Kasumi-1 (cell line): ENCODE results near the gene MUC5AC.
"Not testable (repeated sequence)": the region's sequence is repeated elsewhere in the genome, so short reads cannot be mapped to it uniquely, and the experiment has no call there.

ENCODE experiments used
- DNase-seq, 2 experiments: peaks; one replicate each; lab custom pipeline; 2025; lab: John Stamatoyannopoulos, UW

MUC5AC gene

GRCh38 chr11:1148752-1149180, 9.0 kb upstream of the MUC5AC start:
- DNase-seq, result no peak

GRCh38 chr11:1149545-1149944, 8.2 kb upstream of the MUC5AC start:
- no peak for DNase-seq

- no peak for DNase-seq
Measured at GRCh38 chr11:1150116-1150515, 7.6 kb upstream of the MUC5AC start.

GRCh38 chr11:1150769-1151365, 6.9 kb upstream of the MUC5AC start:
- DNase-seq, result peak; percentile 50 to 56

- DNase-seq, result peak in 1 of 2 experiments; percentile 6
Measured at GRCh38 chr11:1151366-1152315, 6.1 kb upstream of the MUC5AC start.

- no peak for DNase-seq
Measured at GRCh38 chr11:1152316-1153104, 5.2 kb upstream of the MUC5AC start.

- DNase-seq, result no peak
Measured at GRCh38 chr11:1153105-1153950, 4.4 kb upstream of the MUC5AC start.

GRCh38 chr11:1153951-1154493, 3.7 kb upstream of the MUC5AC start:
- no peak for DNase-seq

- not testable (repeated sequence) for DNase-seq
Measured at GRCh38 chr11:1154656-1155055, 3.1 kb upstream of the MUC5AC start.

- DNase-seq, result no peak
Measured at GRCh38 chr11:1155274-1155693, 2.5 kb upstream of the MUC5AC start.

- no peak for DNase-seq
Measured at GRCh38 chr11:1156506-1157340, 1.0 kb upstream of the MUC5AC start.

- DNase-seq, result no peak
Measured at GRCh38 chr11:1157341-1157644, 460 bp upstream of the MUC5AC start.

- no peak for DNase-seq
Measured at GRCh38 chr11:1158681-1159487, 1.1 kb downstream of the MUC5AC start.

- DNase-seq, result not testable (repeated sequence)
Measured at GRCh38 chr11:1159488-1160220, 1.9 kb downstream of the MUC5AC start.

- no peak for DNase-seq
Measured at GRCh38 chr11:1160231-1161101, 2.7 kb downstream of the MUC5AC start.

GRCh38 chr11:1161410-1162137, 3.8 kb downstream of the MUC5AC start:
- DNase-seq, result no peak

GRCh38 chr11:1162138-1162475, 4.4 kb downstream of the MUC5AC start:
- DNase-seq, result no peak
